HepG2 (cell line): Measurements from ENCODE around the gene OR3A3. TPM values are rescaled to one million over a fixed set of nuclear protein-coding genes. Genes with fewer than 3 reads are reported as not detected.
A peak's percentile ranks its signal among the peaks of the same experiment; 100 is the strongest.
"Not testable (repeated sequence)": the region's sequence is repeated elsewhere in the genome, so short reads cannot be mapped to it uniquely, and the experiment has no call there.

Experiments used
- ATAC-seq: fragments of 200-7000 bp; cut with Tn5 transposase; 3 replicates; pipeline ENCODE4 v1.9.1; 2020; ENCODE audit warnings: mild to moderate bottlenecking, moderate library complexity
- BruUV-seq: library from RNA; stranded (reverse); fragments of 400-500 nt; replicated peaks from 2 replicates; lab custom pipeline; 2021; lab: Mats Ljungman, UMichigan
- CTCF ChIA-PET: fragments of 300-600 bp; formaldehyde crosslinking; extraction: SDS; loops from one replicate; lab custom pipeline; 2021; ENCODE audit warnings: low total read pairs, inconsistent platforms, low intra/inter-chr PET ratio; lab: Yijun Ruan, JAX
- POLR2A ChIA-PET: fragments of 350-600 bp; sonication (Branson Sonifier 250); formaldehyde crosslinking; loops from one replicate; lab custom pipeline; 2020; ENCODE audit warnings: antibody characterized with exemption, inconsistent platforms; lab: Yijun Ruan, JAX
- DNase-seq: peaks from one replicate; pipeline ENCODE4 v3.0.0-alpha.2; 2015; ENCODE audit warnings: low spot score
- FAIRE-seq: peaks from 3 replicates; lab custom pipeline; 2011; peaks lifted over from hg19 to GRCh38; lab: Jason Lieb, UNC
- H2AFZ ChIP-seq: one replicate; pipeline ENCODE4 v1.6.1; 2011; ENCODE audit warnings: low read length, inconsistent platforms
- H3K27ac ChIP-seq: fragments of 300-600 bp; 3 replicates; pipeline ENCODE4 v1.8.0; 2011; ENCODE audit warnings: mixed run types, mild to moderate bottlenecking, mixed read lengths, low read length, inconsistent platforms; ENCODE audit not compliant: insufficient read depth; ENCODE audit errors: extremely low read length
- H3K27me3 ChIP-seq, 2 experiments: fragments of 200-600 bp in 1 of 2; 2 replicates in 1 of 2; 3 replicates in 1 of 2; pipeline versions ENCODE4 v1.6.0 to v1.8.0; 2011; ENCODE audit warnings: low read length in 2 of 2, mild to moderate bottlenecking in 2 of 2, moderate library complexity in 2 of 2, inconsistent platforms in 1 of 2; ENCODE audit not compliant: insufficient read depth in 2 of 2, control insufficient read depth in 1 of 2
- H3K36me3 ChIP-seq, 2 experiments: fragments of 200-600 bp in 1 of 2; replicated peaks in 1 of 2; 2 replicates in 1 of 2; 3 replicates in 1 of 2; pipeline versions ENCODE4 v1.5.1 to v1.8.0; 2011; ENCODE audit warnings: low read length in 2 of 2, inconsistent platforms in 1 of 2; ENCODE audit not compliant: insufficient read depth in 2 of 2, control insufficient read depth in 1 of 2
- H3K4me1 ChIP-seq: 2 replicates; pipeline ENCODE4 v1.5.1; 2012; ENCODE audit warnings: low read length, inconsistent platforms; ENCODE audit not compliant: insufficient read depth
- H3K4me2 ChIP-seq: 2 replicates; pipeline ENCODE4 v1.6.0; 2011; ENCODE audit warnings: low read depth, low read length, inconsistent platforms
- H3K4me3 ChIP-seq, 3 experiments: fragments of 200-600 bp in 1 of 3; sonication (generic), shearing (Covaris generic) in 1 of 3; replicated peaks in 1 of 3; 2 replicates each; pipeline ENCODE4 v1.5.1; 2011 to 2016; ENCODE audit warnings: low read length in 3 of 3, inconsistent platforms in 2 of 3, low read depth in 2 of 3, mild to moderate bottlenecking in 2 of 3, control low read depth in 1 of 3, mixed read lengths in 1 of 3; ENCODE audit not compliant: insufficient read depth in 1 of 3
- H3K79me2 ChIP-seq: one replicate; pipeline ENCODE4 v1.6.1; 2011; ENCODE audit warnings: low read length, inconsistent platforms; ENCODE audit not compliant: insufficient read depth
- H3K9ac ChIP-seq: 2 replicates; pipeline ENCODE4 v1.6.0; 2011; ENCODE audit warnings: mild to moderate bottlenecking, low read depth, low read length, inconsistent platforms; ENCODE audit not compliant: insufficient read depth
- H3K9me3 ChIP-seq: 2 replicates; pipeline ENCODE4 v1.5.1; 2012; ENCODE audit warnings: mild to moderate bottlenecking, low read length
- H4K20me1 ChIP-seq: 2 replicates; pipeline ENCODE4 v1.6.0; 2011; ENCODE audit warnings: inconsistent platforms, mild to moderate bottlenecking, low read length, moderate library complexity; ENCODE audit not compliant: insufficient read depth
- BHLHE40 ChIP-seq: IDR thresholded peaks from 2 replicates; pipeline ENCODE4 v1.6.1; 2011; ENCODE audit warnings: low read length, improper control_type of control experiment
- EHMT2 ChIP-seq: fragments of 200-600 bp; sonication (generic); IDR thresholded peaks from 2 replicates; pipeline ENCODE4 v1.7.0; 2017; ENCODE audit warnings: antibody characterized with exemption, low read depth, low read length, borderline replicate concordance
- MIER2 ChIP-seq: IDR thresholded peaks from 2 replicates; pipeline ENCODE4 v1.6.1; 2016; ENCODE audit warnings: missing biosample characterization, missing genetic modification reagents
- RARA ChIP-seq: IDR thresholded peaks from 2 replicates; pipeline ENCODE4 v1.6.1; 2016; ENCODE audit warnings: missing genetic modification reagents, missing compliant biosample characterization
- SAP130 ChIP-seq: IDR thresholded peaks from 2 replicates; pipeline ENCODE4 v1.6.1; 2016; ENCODE audit warnings: low read depth
- TGIF2 ChIP-seq: IDR thresholded peaks from 2 replicates; pipeline ENCODE4 v1.6.1; 2016; ENCODE audit warnings: control low read depth, missing compliant biosample characterization
- WIZ ChIP-seq: sonication (generic); formaldehyde crosslinking; IDR thresholded peaks from 2 replicates; pipeline ENCODE4 v1.5.1; 2020; ENCODE audit warnings: mild to moderate bottlenecking, missing genetic modification reagents
- ZNF24 ChIP-seq: fragments of 450-650 bp; IDR thresholded peaks from 2 replicates; pipeline ENCODE4 v1.6.1; 2017; ENCODE audit warnings: antibody characterized with exemption, mild to moderate bottlenecking
- ZNF672 ChIP-seq: sonication (generic); formaldehyde crosslinking; IDR thresholded peaks from 2 replicates; pipeline ENCODE4 v1.8.1; 2022; ENCODE audit warnings: missing genetic modification reagents
- ZNF768 ChIP-seq: sonication (generic); formaldehyde crosslinking; IDR thresholded peaks from 2 replicates; pipeline ENCODE4 v1.4.0; 2020; ENCODE audit warnings: missing genetic modification reagents
- WGBS: methylation state at CpG from one replicate; pipeline ENCODE4 v1.1.6; 2017; ENCODE audit warnings: low lambda C conversion rate; 5-methylcytosine and 5-hydroxymethylcytosine counted together
- in situ Hi-C: cut with HindIII; loops from 2 replicates; pipeline ENCODE4 v1.10.0; 2017; ENCODE audit warnings: low pct_unique_long_range_greater_than_20kb; ENCODE audit not compliant: extremely low pct_ligation_motif_present
- intact Hi-C: fragments of 100-400 bp; cut with micrococcal nuclease; formaldehyde crosslinking; loops from one replicate; pipeline ENCODE4 v1.10.0; 2022; ENCODE audit not compliant: unreplicated experiment
- polyA plus RNA-seq, 8 experiments: library from polyadenylated mRNA; depleted of rRNA in 3 of 8; stranded (reverse) in 7 of 8; unstranded in 1 of 8; fragments of >200 nt; fragmentation: Illumina TruSeq in 4 of 8; extraction: Trizol in 4 of 8; gene quantifications; 2 replicates each; pipeline versions ENCODE4 v1.2.1 to v1.2.3, GENCODE V29; 2011 to 2016; ENCODE audit warnings: low read depth in 4 of 8, missing spikeins in 1 of 8, mixed read lengths in 1 of 8; ENCODE audit not compliant: insufficient read depth in 1 of 8
- total RNA-seq, 5 experiments: library from RNA; depleted of rRNA; stranded (reverse); fragments of >200 nt; fragmentation: Illumina TruSeq; extraction: Trizol; gene quantifications; 2 replicates each; pipeline ENCODE4 v1.2.3, GENCODE V29; 2016; ENCODE audit warnings: low read depth in 1 of 5
- TF ChIP-seq, protein P1 (sequence below): sonication (generic); formaldehyde crosslinking; IDR thresholded peaks from 2 replicates; pipeline ENCODE4 v1.5.1; 2020; ENCODE audit warnings: mild to moderate bottlenecking, missing genetic modification reagents, borderline replicate concordance
- TF ChIP-seq, protein P2 (sequence below): sonication (generic); formaldehyde crosslinking; IDR thresholded peaks from 2 replicates; pipeline ENCODE4 v1.5.0; 2020; ENCODE audit warnings: mild to moderate bottlenecking, missing genetic modification reagents, moderate library complexity
- TF ChIP-seq, protein P3 (sequence below), 2 experiments: IDR thresholded peaks; 2 replicates each; pipeline ENCODE4 v1.6.1; 2011 to 2012; ENCODE audit warnings: low read length in 2 of 2, borderline replicate concordance in 1 of 2, low read depth in 1 of 2, mild to moderate bottlenecking in 1 of 2, moderate library complexity in 1 of 2

Gene OR3A3
- total and polyA plus RNA-seq, 2 of the 13 experiments (the other 11 are each of a cell fraction or from before 2014, with no cell fraction given): not detected

DNA sequence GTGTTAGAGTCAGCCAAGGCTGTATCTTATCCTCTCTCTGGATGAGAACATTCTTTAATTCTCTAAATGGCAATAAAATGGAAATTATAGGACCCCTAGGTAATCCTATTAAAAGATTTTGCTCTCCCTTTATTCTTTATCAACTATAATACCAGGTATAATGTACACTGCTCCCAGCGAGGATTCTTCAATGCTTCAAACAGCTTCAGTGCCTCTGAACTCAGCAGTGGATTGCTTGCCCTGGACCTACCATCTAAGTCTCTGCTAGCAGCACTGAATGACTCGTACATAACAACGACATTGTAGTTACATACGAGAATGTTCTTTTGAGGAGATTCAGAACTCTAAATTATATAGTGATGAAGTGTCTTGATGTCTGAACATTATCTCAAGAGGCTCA is 21.4 kb upstream of the OR3A3 start (continued):
- TF ChIP-seq SAP130 (CRISPR knock-in tag) (no peak), BHLHE40 (no peak), ZNF24 (no peak), ZNF768 (CRISPR knock-in tag) (no peak), TGIF2 (CRISPR knock-in tag) (no peak)
- TF ChIP-seq, protein P1, sequence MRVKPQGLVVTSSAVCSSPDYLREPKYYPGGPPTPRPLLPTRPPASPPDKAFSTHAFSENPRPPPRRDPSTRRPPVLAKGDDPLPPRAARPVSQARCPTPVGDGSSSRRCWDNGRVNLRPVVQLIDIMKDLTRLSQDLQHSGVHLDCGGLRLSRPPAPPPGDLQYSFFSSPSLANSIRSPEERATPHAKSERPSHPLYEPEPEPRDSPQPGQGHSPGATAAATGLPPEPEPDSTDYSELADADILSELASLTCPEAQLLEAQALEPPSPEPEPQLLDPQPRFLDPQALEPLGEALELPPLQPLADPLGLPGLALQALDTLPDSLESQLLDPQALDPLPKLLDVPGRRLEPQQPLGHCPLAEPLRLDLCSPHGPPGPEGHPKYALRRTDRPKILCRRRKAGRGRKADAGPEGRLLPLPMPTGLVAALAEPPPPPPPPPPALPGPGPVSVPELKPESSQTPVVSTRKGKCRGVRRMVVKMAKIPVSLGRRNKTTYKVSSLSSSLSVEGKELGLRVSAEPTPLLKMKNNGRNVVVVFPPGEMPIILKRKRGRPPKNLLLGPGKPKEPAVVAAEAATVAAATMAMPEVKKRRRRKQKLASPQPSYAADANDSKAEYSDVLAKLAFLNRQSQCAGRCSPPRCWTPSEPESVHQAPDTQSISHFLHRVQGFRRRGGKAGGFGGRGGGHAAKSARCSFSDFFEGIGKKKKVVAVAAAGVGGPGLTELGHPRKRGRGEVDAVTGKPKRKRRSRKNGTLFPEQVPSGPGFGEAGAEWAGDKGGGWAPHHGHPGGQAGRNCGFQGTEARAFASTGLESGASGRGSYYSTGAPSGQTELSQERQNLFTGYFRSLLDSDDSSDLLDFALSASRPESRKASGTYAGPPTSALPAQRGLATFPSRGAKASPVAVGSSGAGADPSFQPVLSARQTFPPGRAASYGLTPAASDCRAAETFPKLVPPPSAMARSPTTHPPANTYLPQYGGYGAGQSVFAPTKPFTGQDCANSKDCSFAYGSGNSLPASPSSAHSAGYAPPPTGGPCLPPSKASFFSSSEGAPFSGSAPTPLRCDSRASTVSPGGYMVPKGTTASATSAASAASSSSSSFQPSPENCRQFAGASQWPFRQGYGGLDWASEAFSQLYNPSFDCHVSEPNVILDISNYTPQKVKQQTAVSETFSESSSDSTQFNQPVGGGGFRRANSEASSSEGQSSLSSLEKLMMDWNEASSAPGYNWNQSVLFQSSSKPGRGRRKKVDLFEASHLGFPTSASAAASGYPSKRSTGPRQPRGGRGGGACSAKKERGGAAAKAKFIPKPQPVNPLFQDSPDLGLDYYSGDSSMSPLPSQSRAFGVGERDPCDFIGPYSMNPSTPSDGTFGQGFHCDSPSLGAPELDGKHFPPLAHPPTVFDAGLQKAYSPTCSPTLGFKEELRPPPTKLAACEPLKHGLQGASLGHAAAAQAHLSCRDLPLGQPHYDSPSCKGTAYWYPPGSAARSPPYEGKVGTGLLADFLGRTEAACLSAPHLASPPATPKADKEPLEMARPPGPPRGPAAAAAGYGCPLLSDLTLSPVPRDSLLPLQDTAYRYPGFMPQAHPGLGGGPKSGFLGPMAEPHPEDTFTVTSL (CRISPR knock-in tag): no peak

DNA sequence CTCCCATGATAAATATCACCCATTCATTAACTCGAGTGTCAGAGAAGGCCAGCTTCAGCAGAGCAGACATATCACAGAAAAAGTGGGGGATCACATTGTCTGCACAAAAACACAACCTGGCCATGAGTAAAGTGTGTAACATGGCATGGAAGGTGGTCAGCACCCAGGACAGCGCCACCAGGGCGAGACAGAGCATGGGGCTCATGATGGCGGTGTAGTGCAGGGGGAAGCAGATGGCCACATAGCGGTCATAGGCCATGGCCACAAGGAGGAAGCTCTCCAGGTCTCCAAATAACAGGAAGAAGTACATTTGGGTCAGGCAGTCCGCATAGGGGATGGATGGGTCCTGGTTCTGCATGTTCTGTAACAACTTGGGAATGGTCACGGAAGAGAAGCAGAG is 13.4 kb upstream of the OR3A3 start:
- FAIRE-seq, in situ Hi-C loops, H3K4me3 ChIP-seq, H3K4me1 ChIP-seq, H3K79me2 ChIP-seq, H4K20me1 ChIP-seq, intact Hi-C loops, H3K27me3 ChIP-seq, H3K4me2 ChIP-seq, POLR2A ChIA-PET, H3K27ac ChIP-seq, H2AFZ ChIP-seq, H3K36me3 ChIP-seq, BruUV-seq, CTCF ChIA-PET, H3K9ac ChIP-seq, H3K9me3 ChIP-seq: not testable (repeated sequence)
- ATAC-seq (peak; percentile 61), DNase-seq (peak; percentile 8)
- 25% methylated on average over 7 of the region's 7 CpGs for WGBS
- TF ChIP-seq RARA (0 out of 2 replicates have a peak, but pooled peaks have one; percentile 22), EHMT2 (peak; percentile 78; the same call in 1 of the 2 replicates), MIER2 (CRISPR knock-in tag) (peak; percentile 96), WIZ (peak; percentile 79; the same call in 1 of the 2 replicates), ZNF672 (CRISPR knock-in tag) (0 out of 2 replicates have a peak, but pooled peaks have one; percentile 35)
- TF ChIP-seq, protein P2, sequence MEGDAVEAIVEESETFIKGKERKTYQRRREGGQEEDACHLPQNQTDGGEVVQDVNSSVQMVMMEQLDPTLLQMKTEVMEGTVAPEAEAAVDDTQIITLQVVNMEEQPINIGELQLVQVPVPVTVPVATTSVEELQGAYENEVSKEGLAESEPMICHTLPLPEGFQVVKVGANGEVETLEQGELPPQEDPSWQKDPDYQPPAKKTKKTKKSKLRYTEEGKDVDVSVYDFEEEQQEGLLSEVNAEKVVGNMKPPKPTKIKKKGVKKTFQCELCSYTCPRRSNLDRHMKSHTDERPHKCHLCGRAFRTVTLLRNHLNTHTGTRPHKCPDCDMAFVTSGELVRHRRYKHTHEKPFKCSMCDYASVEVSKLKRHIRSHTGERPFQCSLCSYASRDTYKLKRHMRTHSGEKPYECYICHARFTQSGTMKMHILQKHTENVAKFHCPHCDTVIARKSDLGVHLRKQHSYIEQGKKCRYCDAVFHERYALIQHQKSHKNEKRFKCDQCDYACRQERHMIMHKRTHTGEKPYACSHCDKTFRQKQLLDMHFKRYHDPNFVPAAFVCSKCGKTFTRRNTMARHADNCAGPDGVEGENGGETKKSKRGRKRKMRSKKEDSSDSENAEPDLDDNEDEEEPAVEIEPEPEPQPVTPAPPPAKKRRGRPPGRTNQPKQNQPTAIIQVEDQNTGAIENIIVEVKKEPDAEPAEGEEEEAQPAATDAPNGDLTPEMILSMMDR (CRISPR knock-in tag): peak; percentile 23
- TF ChIP-seq, protein P3, sequence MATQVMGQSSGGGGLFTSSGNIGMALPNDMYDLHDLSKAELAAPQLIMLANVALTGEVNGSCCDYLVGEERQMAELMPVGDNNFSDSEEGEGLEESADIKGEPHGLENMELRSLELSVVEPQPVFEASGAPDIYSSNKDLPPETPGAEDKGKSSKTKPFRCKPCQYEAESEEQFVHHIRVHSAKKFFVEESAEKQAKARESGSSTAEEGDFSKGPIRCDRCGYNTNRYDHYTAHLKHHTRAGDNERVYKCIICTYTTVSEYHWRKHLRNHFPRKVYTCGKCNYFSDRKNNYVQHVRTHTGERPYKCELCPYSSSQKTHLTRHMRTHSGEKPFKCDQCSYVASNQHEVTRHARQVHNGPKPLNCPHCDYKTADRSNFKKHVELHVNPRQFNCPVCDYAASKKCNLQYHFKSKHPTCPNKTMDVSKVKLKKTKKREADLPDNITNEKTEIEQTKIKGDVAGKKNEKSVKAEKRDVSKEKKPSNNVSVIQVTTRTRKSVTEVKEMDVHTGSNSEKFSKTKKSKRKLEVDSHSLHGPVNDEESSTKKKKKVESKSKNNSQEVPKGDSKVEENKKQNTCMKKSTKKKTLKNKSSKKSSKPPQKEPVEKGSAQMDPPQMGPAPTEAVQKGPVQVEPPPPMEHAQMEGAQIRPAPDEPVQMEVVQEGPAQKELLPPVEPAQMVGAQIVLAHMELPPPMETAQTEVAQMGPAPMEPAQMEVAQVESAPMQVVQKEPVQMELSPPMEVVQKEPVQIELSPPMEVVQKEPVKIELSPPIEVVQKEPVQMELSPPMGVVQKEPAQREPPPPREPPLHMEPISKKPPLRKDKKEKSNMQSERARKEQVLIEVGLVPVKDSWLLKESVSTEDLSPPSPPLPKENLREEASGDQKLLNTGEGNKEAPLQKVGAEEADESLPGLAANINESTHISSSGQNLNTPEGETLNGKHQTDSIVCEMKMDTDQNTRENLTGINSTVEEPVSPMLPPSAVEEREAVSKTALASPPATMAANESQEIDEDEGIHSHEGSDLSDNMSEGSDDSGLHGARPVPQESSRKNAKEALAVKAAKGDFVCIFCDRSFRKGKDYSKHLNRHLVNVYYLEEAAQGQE (IDR thresholded peaks at IDR 0.05; ENCODE audit: borderline replicate concordance in 1 of 2, low read depth in 1 of 2, low read length in 2 of 2): peak; percentile 55 to 90
